GM23338 (cell line): ENCODE results near the gene GGCT. TPM values are rescaled to one million over a fixed set of nuclear protein-coding genes. Genes with fewer than 3 reads are reported as not detected.

ENCODE experiments used
- ATAC-seq: fragments of 200-7000 bp; cut with Tn5 transposase; 3 replicates; pipeline ENCODE4 v1.9.1; 2020
- DNase-seq: peaks from one replicate; pipeline ENCODE4 v3.0.0-alpha.2; 2015; ENCODE audit warnings: low spot score
- H2AFZ ChIP-seq: fragments of 200-600 bp; sonication (generic); 2 replicates; pipeline ENCODE4 v1.8.0; 2016; ENCODE audit warnings: antibody characterized with exemption, mild to moderate bottlenecking, moderate library complexity
- H3F3A ChIP-seq: fragments of 200-600 bp; sonication (generic); replicated peaks from 2 replicates; pipeline ENCODE4 v1.8.0; 2017; ENCODE audit warnings: antibody characterized with exemption, mixed run types, low read depth
- H3K27ac ChIP-seq: fragments of 200-600 bp; sonication (generic); 2 replicates; pipeline ENCODE4 v1.6.1; 2016; ENCODE audit warnings: low read depth
- H3K27me3 ChIP-seq: fragments of 200-600 bp; sonication (generic); 2 replicates; pipeline ENCODE4 v1.8.0; 2016; ENCODE audit warnings: mild to moderate bottlenecking, mixed run types, moderate library complexity; ENCODE audit not compliant: insufficient read depth
- H3K36me3 ChIP-seq: fragments of 200-600 bp; sonication (generic); 2 replicates; pipeline ENCODE4 v1.8.0; 2016; ENCODE audit warnings: mild to moderate bottlenecking; ENCODE audit not compliant: insufficient read depth
- H3K4me1 ChIP-seq: fragments of 200-600 bp; sonication (generic); 2 replicates; pipeline ENCODE4 v1.8.0; 2016; ENCODE audit warnings: mild to moderate bottlenecking, moderate library complexity; ENCODE audit not compliant: insufficient read depth
- H3K4me2 ChIP-seq: fragments of 200-600 bp; sonication (generic); 2 replicates; pipeline ENCODE4 v1.7.1; 2017; ENCODE audit warnings: mixed run types
- H3K4me3 ChIP-seq: fragments of 200-600 bp; sonication (generic); 2 replicates; pipeline ENCODE4 v1.6.1; 2016; ENCODE audit warnings: mixed run types
- H3K79me2 ChIP-seq: fragments of 200-600 bp; sonication (generic); replicated peaks from 2 replicates; pipeline ENCODE4 v1.8.0; 2017; ENCODE audit warnings: mild to moderate bottlenecking; ENCODE audit not compliant: insufficient read depth
- H3K9me2 ChIP-seq: fragments of 200-600 bp; sonication (generic); 2 replicates; pipeline ENCODE4 v1.8.0; 2017; ENCODE audit not compliant: insufficient read depth
- H4K20me1 ChIP-seq: fragments of 200-600 bp; sonication (generic); replicated peaks from 2 replicates; pipeline ENCODE4 v1.8.0; 2017; ENCODE audit warnings: mild to moderate bottlenecking; ENCODE audit not compliant: insufficient read depth
- H3K27ac Mint-ChIP-seq: 2 replicates; pipeline ENCODE4 v1.8.0; 2020; ENCODE audit warnings: inconsistent platforms, mild to moderate bottlenecking, moderate library complexity, mixed read lengths
- H3K27me3 Mint-ChIP-seq: 3 replicates; pipeline ENCODE4 v1.8.0; 2022; ENCODE audit warnings: low read depth, mild to moderate bottlenecking, moderate library complexity, mixed read lengths, inconsistent platforms; ENCODE audit not compliant: insufficient read depth, poor library complexity
- H3K36me3 Mint-ChIP-seq: 3 replicates; pipeline ENCODE4 v1.8.0; 2021; ENCODE audit warnings: low read depth, mild to moderate bottlenecking, inconsistent platforms, moderate library complexity, mixed read lengths
- H3K4me1 Mint-ChIP-seq: 3 replicates; pipeline ENCODE4 v1.8.0; 2020; ENCODE audit warnings: mild to moderate bottlenecking, inconsistent platforms, mixed read lengths
- H3K4me3 Mint-ChIP-seq: 3 replicates; pipeline ENCODE4 v1.8.0; 2021; ENCODE audit warnings: moderate library complexity, mild to moderate bottlenecking, inconsistent platforms, mixed read lengths
- H3K9me3 Mint-ChIP-seq: 3 replicates; pipeline ENCODE4 v1.8.0; 2020; ENCODE audit warnings: moderate library complexity, mild to moderate bottlenecking, inconsistent platforms, mixed read lengths
- CREB1 ChIP-seq: fragments of 250-450 bp; sonication (Bioruptor Pico); IDR thresholded peaks from 2 replicates; pipeline ENCODE4 v1.5.0; 2020; ENCODE audit warnings: low read depth, mild to moderate bottlenecking, moderate library complexity
- EZH2 ChIP-seq: fragments of 200-600 bp; sonication (generic); IDR thresholded peaks from one replicate; pipeline ENCODE4 v1.8.0; 2017; ENCODE audit warnings: antibody characterized with exemption, mild to moderate bottlenecking, low read depth; ENCODE audit not compliant: unreplicated experiment
- EZH2phosphoT487 ChIP-seq: fragments of 200-600 bp; sonication (generic); IDR thresholded peaks from one replicate; pipeline ENCODE4 v1.8.1; 2018; ENCODE audit warnings: antibody characterized with exemption; ENCODE audit not compliant: unreplicated experiment
- JUNB ChIP-seq: IDR thresholded peaks from one replicate; pipeline ENCODE4 v1.6.1; 2016; ENCODE audit warnings: antibody characterized with exemption; ENCODE audit not compliant: unreplicated experiment
- NANOG ChIP-seq: IDR thresholded peaks from 2 replicates; pipeline ENCODE4 v1.6.1; 2016; ENCODE audit warnings: antibody characterized with exemption, borderline replicate concordance
- POLR2AphosphoS5 ChIP-seq: IDR thresholded peaks from 2 replicates; pipeline ENCODE4 v1.6.1; 2016; ENCODE audit warnings: antibody characterized with exemption, low read depth
- STAT1 ChIP-seq: IDR thresholded peaks from one replicate; pipeline ENCODE4 v1.6.1; 2016; ENCODE audit warnings: antibody characterized with exemption; ENCODE audit not compliant: unreplicated experiment
- ZNF114 ChIP-seq: fragments of 250-450 bp; sonication (Bioruptor Pico); IDR thresholded peaks from 2 replicates; pipeline ENCODE4 v1.5.0; 2020; ENCODE audit warnings: mild to moderate bottlenecking, moderate library complexity
- polyA plus RNA-seq: library from polyadenylated mRNA; unstranded; fragments of >200 nt; fragmentation: Nextera tagmentation; extraction: Ambion mirVana; gene quantifications from 2 replicates; pipeline ENCODE4 v1.2.1, GENCODE V29; 2016
- total RNA-seq: library from RNA; depleted of rRNA; stranded (reverse); fragments of >200 nt; shearing (Covaris generic); gene quantifications from 2 replicates; pipeline ENCODE4 v1.2.3, GENCODE V29; 2014
- TF ChIP-seq, protein P1 (sequence below): IDR thresholded peaks from 2 replicates; pipeline ENCODE4 v1.6.1; 2016; ENCODE audit warnings: antibody characterized with exemption
- TF ChIP-seq, protein P2 (sequence below): fragments of 250-450 bp; sonication (Bioruptor Pico); IDR thresholded peaks from 2 replicates; pipeline ENCODE4 v1.5.0; 2020; ENCODE audit warnings: mild to moderate bottlenecking, moderate library complexity
- TF ChIP-seq, protein P3 (sequence below), 2 experiments: fragments of 200-600 bp in 1 of 2; sonication (generic) in 1 of 2; conservative IDR thresholded peaks; 2 replicates each; pipeline versions ENCODE4 v1.5.1 to v1.6.1; 2016 to 2017; ENCODE audit warnings: antibody characterized with exemption in 2 of 2, low read depth in 2 of 2, mild to moderate bottlenecking in 2 of 2, moderate library complexity in 1 of 2
- TF ChIP-seq, protein P4 (sequence below): IDR thresholded peaks from one replicate; pipeline ENCODE4 v1.6.1; 2018; ENCODE audit warnings: antibody characterized with exemption; ENCODE audit not compliant: unreplicated experiment

GGCT gene
- total and polyA plus RNA-seq, 2 experiments from 2014 or later, result 104 to 229 TPM

DNA sequence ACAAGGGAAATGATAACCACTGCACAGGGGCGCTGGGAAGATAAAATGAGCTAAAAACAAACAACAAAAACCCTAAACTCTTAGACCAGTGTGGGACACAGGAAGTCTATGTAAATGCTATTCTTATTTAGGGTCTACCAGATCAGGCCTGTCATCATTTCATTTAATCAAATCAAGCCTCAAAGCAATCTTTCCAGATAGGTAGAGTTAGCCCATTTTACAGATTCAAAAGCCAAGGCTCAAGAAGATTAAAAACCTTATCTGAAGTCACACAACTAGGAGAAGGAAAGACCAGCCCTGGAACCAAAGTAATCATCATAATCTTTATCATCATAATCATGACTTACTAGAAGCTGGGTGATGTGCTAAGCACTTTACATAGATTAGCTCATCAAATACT, 30.7 kb downstream of the GGCT start:
- Mint-ChIP-seq H3K36me3 (no peaks in the 10 kb centered on the region), H3K9me3 (no peaks in the 10 kb centered on the region), H3K27me3 (peaks cover 9% of the 10 kb centered on the region), H3K4me3 (no peak overlapping the region), H3K4me1 (peaks cover 15% of the 10 kb centered on the region), H3K27ac (no peak overlapping the region)
- ATAC-seq, result no peak
- no peak for DNase-seq
- Histone ChIP-seq H4K20me1 (no peaks in the 10 kb centered on the region; the same call in 1 of the 2 replicates), H3K4me3 (no peak overlapping the region), H3K27me3 (peaks cover 11% of the 10 kb centered on the region; the same call in 1 of the 2 replicates), H3K4me1 (peaks cover 6% of the 10 kb centered on the region), H3K36me3 (no peaks in the 10 kb centered on the region), H3K79me2 (peaks cover 10% of the 10 kb centered on the region; the same call in 1 of the 2 replicates), H3K27ac (no peak overlapping the region), H3K9me2 (no peaks in the 10 kb centered on the region), H3F3A (no peaks in the 10 kb centered on the region), H2AFZ (no peak overlapping the region), H3K4me2 (no peak overlapping the region)
- TF ChIP-seq EZH2, result no peak
- TF ChIP-seq CREB1, result no peak
- TF ChIP-seq, protein P1, sequence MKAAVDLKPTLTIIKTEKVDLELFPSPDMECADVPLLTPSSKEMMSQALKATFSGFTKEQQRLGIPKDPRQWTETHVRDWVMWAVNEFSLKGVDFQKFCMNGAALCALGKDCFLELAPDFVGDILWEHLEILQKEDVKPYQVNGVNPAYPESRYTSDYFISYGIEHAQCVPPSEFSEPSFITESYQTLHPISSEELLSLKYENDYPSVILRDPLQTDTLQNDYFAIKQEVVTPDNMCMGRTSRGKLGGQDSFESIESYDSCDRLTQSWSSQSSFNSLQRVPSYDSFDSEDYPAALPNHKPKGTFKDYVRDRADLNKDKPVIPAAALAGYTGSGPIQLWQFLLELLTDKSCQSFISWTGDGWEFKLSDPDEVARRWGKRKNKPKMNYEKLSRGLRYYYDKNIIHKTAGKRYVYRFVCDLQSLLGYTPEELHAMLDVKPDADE, result no peak
- no peak for TF ChIP-seq JUNB
- TF ChIP-seq ZNF114 (CRISPR knock-in tag), result no peak
- TF ChIP-seq, protein P2, sequence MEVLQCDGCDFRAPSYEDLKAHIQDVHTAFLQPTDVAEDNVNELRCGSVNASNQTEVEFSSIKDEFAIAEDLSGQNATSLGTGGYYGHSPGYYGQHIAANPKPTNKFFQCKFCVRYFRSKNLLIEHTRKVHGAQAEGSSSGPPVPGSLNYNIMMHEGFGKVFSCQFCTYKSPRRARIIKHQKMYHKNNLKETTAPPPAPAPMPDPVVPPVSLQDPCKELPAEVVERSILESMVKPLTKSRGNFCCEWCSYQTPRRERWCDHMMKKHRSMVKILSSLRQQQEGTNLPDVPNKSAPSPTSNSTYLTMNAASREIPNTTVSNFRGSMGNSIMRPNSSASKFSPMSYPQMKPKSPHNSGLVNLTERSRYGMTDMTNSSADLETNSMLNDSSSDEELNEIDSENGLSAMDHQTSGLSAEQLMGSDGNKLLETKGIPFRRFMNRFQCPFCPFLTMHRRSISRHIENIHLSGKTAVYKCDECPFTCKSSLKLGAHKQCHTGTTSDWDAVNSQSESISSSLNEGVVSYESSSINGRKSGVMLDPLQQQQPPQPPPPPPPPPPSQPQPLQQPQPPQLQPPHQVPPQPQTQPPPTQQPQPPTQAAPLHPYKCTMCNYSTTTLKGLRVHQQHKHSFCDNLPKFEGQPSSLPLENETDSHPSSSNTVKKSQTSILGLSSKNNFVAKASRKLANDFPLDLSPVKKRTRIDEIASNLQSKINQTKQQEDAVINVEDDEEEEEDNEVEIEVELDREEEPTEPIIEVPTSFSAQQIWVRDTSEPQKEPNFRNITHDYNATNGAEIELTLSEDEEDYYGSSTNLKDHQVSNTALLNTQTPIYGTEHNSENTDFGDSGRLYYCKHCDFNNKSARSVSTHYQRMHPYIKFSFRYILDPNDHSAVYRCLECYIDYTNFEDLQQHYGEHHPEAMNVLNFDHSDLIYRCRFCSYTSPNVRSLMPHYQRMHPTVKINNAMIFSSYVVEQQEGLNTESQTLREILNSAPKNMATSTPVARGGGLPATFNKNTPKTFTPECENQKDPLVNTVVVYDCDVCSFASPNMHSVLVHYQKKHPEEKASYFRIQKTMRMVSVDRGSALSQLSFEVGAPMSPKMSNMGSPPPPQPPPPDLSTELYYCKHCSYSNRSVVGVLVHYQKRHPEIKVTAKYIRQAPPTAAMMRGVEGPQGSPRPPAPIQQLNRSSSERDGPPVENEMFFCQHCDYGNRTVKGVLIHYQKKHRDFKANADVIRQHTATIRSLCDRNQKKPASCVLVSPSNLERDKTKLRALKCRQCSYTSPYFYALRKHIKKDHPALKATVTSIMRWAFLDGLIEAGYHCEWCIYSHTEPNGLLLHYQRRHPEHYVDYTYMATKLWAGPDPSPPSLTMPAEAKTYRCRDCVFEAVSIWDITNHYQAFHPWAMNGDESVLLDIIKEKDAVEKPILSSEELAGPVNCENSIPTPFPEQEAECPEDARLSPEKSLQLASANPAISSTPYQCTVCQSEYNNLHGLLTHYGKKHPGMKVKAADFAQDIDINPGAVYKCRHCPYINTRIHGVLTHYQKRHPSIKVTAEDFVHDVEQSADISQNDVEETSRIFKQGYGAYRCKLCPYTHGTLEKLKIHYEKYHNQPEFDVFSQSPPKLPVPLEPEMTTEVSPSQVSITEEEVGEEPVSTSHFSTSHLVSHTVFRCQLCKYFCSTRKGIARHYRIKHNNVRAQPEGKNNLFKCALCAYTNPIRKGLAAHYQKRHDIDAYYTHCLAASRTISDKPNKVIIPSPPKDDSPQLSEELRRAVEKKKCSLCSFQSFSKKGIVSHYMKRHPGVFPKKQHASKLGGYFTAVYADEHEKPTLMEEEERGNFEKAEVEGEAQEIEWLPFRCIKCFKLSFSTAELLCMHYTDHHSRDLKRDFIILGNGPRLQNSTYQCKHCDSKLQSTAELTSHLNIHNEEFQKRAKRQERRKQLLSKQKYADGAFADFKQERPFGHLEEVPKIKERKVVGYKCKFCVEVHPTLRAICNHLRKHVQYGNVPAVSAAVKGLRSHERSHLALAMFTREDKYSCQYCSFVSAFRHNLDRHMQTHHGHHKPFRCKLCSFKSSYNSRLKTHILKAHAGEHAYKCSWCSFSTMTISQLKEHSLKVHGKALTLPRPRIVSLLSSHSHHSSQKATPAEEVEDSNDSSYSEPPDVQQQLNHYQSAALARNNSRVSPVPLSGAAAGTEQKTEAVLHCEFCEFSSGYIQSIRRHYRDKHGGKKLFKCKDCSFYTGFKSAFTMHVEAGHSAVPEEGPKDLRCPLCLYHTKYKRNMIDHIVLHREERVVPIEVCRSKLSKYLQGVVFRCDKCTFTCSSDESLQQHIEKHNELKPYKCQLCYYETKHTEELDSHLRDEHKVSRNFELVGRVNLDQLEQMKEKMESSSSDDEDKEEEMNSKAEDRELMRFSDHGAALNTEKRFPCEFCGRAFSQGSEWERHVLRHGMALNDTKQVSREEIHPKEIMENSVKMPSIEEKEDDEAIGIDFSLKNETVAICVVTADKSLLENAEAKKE (CRISPR knock-in tag), result no peak
- TF ChIP-seq, protein P3, sequence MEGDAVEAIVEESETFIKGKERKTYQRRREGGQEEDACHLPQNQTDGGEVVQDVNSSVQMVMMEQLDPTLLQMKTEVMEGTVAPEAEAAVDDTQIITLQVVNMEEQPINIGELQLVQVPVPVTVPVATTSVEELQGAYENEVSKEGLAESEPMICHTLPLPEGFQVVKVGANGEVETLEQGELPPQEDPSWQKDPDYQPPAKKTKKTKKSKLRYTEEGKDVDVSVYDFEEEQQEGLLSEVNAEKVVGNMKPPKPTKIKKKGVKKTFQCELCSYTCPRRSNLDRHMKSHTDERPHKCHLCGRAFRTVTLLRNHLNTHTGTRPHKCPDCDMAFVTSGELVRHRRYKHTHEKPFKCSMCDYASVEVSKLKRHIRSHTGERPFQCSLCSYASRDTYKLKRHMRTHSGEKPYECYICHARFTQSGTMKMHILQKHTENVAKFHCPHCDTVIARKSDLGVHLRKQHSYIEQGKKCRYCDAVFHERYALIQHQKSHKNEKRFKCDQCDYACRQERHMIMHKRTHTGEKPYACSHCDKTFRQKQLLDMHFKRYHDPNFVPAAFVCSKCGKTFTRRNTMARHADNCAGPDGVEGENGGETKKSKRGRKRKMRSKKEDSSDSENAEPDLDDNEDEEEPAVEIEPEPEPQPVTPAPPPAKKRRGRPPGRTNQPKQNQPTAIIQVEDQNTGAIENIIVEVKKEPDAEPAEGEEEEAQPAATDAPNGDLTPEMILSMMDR (conservative IDR thresholded peaks at IDR 0.05; ENCODE audit: low read depth in 2 of 2), result no peak
- TF ChIP-seq EZH2phosphoT487, result no peak
- TF ChIP-seq STAT1, result no peak
- TF ChIP-seq POLR2AphosphoS5, result no peak
- no peak for TF ChIP-seq NANOG
- TF ChIP-seq, protein P4, sequence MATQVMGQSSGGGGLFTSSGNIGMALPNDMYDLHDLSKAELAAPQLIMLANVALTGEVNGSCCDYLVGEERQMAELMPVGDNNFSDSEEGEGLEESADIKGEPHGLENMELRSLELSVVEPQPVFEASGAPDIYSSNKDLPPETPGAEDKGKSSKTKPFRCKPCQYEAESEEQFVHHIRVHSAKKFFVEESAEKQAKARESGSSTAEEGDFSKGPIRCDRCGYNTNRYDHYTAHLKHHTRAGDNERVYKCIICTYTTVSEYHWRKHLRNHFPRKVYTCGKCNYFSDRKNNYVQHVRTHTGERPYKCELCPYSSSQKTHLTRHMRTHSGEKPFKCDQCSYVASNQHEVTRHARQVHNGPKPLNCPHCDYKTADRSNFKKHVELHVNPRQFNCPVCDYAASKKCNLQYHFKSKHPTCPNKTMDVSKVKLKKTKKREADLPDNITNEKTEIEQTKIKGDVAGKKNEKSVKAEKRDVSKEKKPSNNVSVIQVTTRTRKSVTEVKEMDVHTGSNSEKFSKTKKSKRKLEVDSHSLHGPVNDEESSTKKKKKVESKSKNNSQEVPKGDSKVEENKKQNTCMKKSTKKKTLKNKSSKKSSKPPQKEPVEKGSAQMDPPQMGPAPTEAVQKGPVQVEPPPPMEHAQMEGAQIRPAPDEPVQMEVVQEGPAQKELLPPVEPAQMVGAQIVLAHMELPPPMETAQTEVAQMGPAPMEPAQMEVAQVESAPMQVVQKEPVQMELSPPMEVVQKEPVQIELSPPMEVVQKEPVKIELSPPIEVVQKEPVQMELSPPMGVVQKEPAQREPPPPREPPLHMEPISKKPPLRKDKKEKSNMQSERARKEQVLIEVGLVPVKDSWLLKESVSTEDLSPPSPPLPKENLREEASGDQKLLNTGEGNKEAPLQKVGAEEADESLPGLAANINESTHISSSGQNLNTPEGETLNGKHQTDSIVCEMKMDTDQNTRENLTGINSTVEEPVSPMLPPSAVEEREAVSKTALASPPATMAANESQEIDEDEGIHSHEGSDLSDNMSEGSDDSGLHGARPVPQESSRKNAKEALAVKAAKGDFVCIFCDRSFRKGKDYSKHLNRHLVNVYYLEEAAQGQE, result no peak
